Common myeloid progenitor, CD34-positive (primary cell): Measurements from ENCODE around the gene CACNA2D1.
"Not testable (repeated sequence)": the region's sequence is repeated elsewhere in the genome, so short reads cannot be mapped to it uniquely, and the experiment has no call there.

Experiments
- CTCF ChIA-PET: fragments of 350-600 bp; sonication (Branson Sonifier 250); formaldehyde crosslinking; loops from one replicate; lab custom pipeline; 2021; ENCODE audit warnings: antibody characterized with exemption; lab: Charles Lee
- POLR2A ChIA-PET: fragments of 350-600 bp; sonication (Branson Sonifier 250); formaldehyde crosslinking; loops from one replicate; lab custom pipeline; 2021; ENCODE audit warnings: antibody characterized with exemption; lab: Charles Lee
- DNase-seq, 3 donors: peaks; one replicate each; pipeline versions ENCODE4 v3.0.0 to v3.0.0-alpha.2; 2013
- H3K27ac ChIP-seq, 2 experiments: 1 replicate in 1 of 2; 2 replicates in 1 of 2; pipeline ENCODE4 v1.7.0; 2013; ENCODE audit warnings: inconsistent platforms in 2 of 2, low read length in 2 of 2, mild to moderate bottlenecking in 2 of 2, low read depth in 1 of 2, moderate library complexity in 1 of 2; ENCODE audit not compliant: severe bottlenecking in 2 of 2, insufficient read depth in 1 of 2, poor library complexity in 1 of 2
- H3K27me3 ChIP-seq, 5 experiments: replicated peaks in 2 of 5; 1 replicate in 3 of 5; 2 replicates in 2 of 5; pipeline versions ENCODE4 v1.6.1 to v1.7.0; 2013; ENCODE audit warnings: low read length in 4 of 5, mild to moderate bottlenecking in 2 of 5, moderate library complexity in 2 of 5, inconsistent platforms in 1 of 5; ENCODE audit not compliant: insufficient read depth in 5 of 5, control insufficient read depth in 4 of 5
- H3K36me3 ChIP-seq, 4 experiments: 1 replicate in 2 of 4; 2 replicates in 2 of 4; pipeline versions ENCODE4 v1.6.1 to v1.7.0; 2013; ENCODE audit warnings: low read length in 3 of 4, control low read depth in 1 of 4, mild to moderate bottlenecking in 1 of 4; ENCODE audit not compliant: control insufficient read depth in 4 of 4, insufficient read depth in 4 of 4
- H3K4me1 ChIP-seq, 4 experiments: 1 replicate in 3 of 4; 2 replicates in 1 of 4; pipeline versions ENCODE4 v1.6.1 to v1.7.1; 2013; ENCODE audit warnings: low read length in 3 of 4, mild to moderate bottlenecking in 3 of 4, control low read depth in 1 of 4, inconsistent platforms in 1 of 4, moderate library complexity in 1 of 4; ENCODE audit not compliant: control insufficient read depth in 4 of 4, insufficient read depth in 4 of 4; ENCODE audit errors: control extremely low read depth in 1 of 4
- H3K4me3 ChIP-seq, 7 experiments: 1 replicate in 4 of 7; 2 replicates in 3 of 7; pipeline versions ENCODE4 v1.5.1 to v1.7.0; 2013; ENCODE audit warnings: mild to moderate bottlenecking in 7 of 7, low read length in 6 of 7, moderate library complexity in 6 of 7, inconsistent platforms in 2 of 7, low read depth in 2 of 7, control low read depth in 1 of 7; ENCODE audit not compliant: insufficient read depth in 4 of 7, control insufficient read depth in 1 of 7; ENCODE audit errors: extremely low read depth in 1 of 7
- H3K9me3 ChIP-seq, 5 experiments: 1 replicate in 4 of 5; 2 replicates in 1 of 5; pipeline versions ENCODE4 v1.6.1 to v1.7.1; 2013; ENCODE audit warnings: low read length in 4 of 5, mild to moderate bottlenecking in 2 of 5, inconsistent platforms in 1 of 5, low read depth in 1 of 5, moderate library complexity in 1 of 5; ENCODE audit not compliant: control insufficient read depth in 4 of 5, insufficient read depth in 2 of 5; ENCODE audit errors: control extremely low read depth in 1 of 5
- WGBS: methylation state at CpG from one replicate; pipeline ENCODE4 v1.1.5; 2013; ENCODE audit not compliant: insufficient coverage; 5-methylcytosine and 5-hydroxymethylcytosine counted together

The CACNA2D1 gene

GRCh38 chr7:82435769-82436168, 7.8 kb downstream of the CACNA2D1 start:
- WGBS, result 100% methylated on average over 2 of the region's 5 CpGs
- POLR2A ChIA-PET, result no interaction called here
- Histone ChIP-seq H3K27me3 (peaks cover 0 to 44% (median 9%) of the 10 kb centered on the region in 5 experiments), H3K36me3 (no peaks in the 10 kb centered on the region), H3K4me1 (no peaks in the 10 kb centered on the region), H3K4me3 (no peak overlapping the region), H3K9me3 (no peaks in the 10 kb centered on the region), H3K27ac (no peak overlapping the region)
- CTCF ChIA-PET, result no interaction called here
- DNase-seq, result no peak

- POLR2A ChIA-PET, result no interaction called here
- Histone ChIP-seq H3K36me3 (no peaks in the 10 kb centered on the region), H3K27ac (no peak overlapping the region), H3K27me3 (peaks cover 0 to 30% (median 4%) of the 10 kb centered on the region in 5 experiments), H3K9me3 (no peaks in the 10 kb centered on the region), H3K4me1 (no peaks in the 10 kb centered on the region), H3K4me3 (no peak overlapping the region)
- DNase-seq, result no peak
- 100% methylated on average over 1 of the region's 4 CpGs for WGBS
- CTCF ChIA-PET, result no interaction called here
Observed at GRCh38 chr7:82434275-82435022, 9.1 kb downstream of the CACNA2D1 start.

- WGBS, result 100% methylated on average over 1 of the region's 1 CpG
- H3K9me3 ChIP-seq, result no peaks in the 10 kb centered on the region
- H3K36me3 ChIP-seq, result no peaks in the 10 kb centered on the region
- ChIA-PET CTCF (no interaction called here), POLR2A (no interaction called here)
- no peaks in the 10 kb centered on the region for H3K4me1 ChIP-seq
- DNase-seq, result no peak
- H3K27me3 ChIP-seq, result peaks cover 0 to 25% (median 1%) of the 10 kb centered on the region in 5 experiments
- no peak overlapping the region for H3K27ac ChIP-seq
- H3K4me3 ChIP-seq, result no peak overlapping the region
Observed at GRCh38 chr7:82433507-82433906, 10.1 kb downstream of the CACNA2D1 start.

- WGBS, result 100% methylated on average over 3 of the region's 9 CpGs
- POLR2A ChIA-PET, result interaction anchor here (0.7 kb wide), 1 partner anchor 32 kb away, joined by 3 read pairs; no protein-coding TSS in a partner anchor
- CTCF ChIA-PET, H3K4me3 ChIP-seq, H3K27ac ChIP-seq, DNase-seq, H3K36me3 ChIP-seq, H3K4me1 ChIP-seq, H3K9me3 ChIP-seq: not testable (repeated sequence)
- peaks cover 0 to 20% (median 0%) of the 10 kb centered on the region in 5 experiments for H3K27me3 ChIP-seq
Observed at GRCh38 chr7:82432743-82433142, 10.8 kb downstream of the CACNA2D1 start.

GRCh38 chr7:82430500-82431465, 12.8 kb downstream of the CACNA2D1 start:
- Histone ChIP-seq H3K36me3 (no peaks in the 10 kb centered on the region), H3K9me3 (no peaks in the 10 kb centered on the region), H3K27ac (no peak overlapping the region), H3K4me3 (no peak overlapping the region), H3K27me3 (peaks cover 0 to 12% (median 0%) of the 10 kb centered on the region in 5 experiments), H3K4me1 (no peaks in the 10 kb centered on the region)
- CTCF ChIA-PET, result no interaction called here
- POLR2A ChIA-PET, result no interaction called here
- no peak for DNase-seq
- 95% methylated on average over 4 of the region's 9 CpGs for WGBS

- Histone ChIP-seq H3K4me1 (no peaks in the 10 kb centered on the region), H3K4me3 (no peak overlapping the region), H3K27ac (no peak overlapping the region), H3K9me3 (no peaks in the 10 kb centered on the region), H3K27me3 (peaks cover 0 to 9% (median 2%) of the 10 kb centered on the region in 5 experiments), H3K36me3 (no peaks in the 10 kb centered on the region)
- WGBS, result 87% methylated on average over 3 of the region's 5 CpGs
- DNase-seq, result no peak
- POLR2A ChIA-PET, result no interaction called here
- CTCF ChIA-PET, result no interaction called here
Observed at GRCh38 chr7:82429408-82429807, 14.2 kb downstream of the CACNA2D1 start.
